OCI-LY1 (cell line): ENCODE measurements around the gene PGLYRP1.

ENCODE experiments used
- H2AFZ ChIP-seq: fragments of 200-600 bp; sonication (generic), shearing (Covaris generic); 2 replicates; pipeline ENCODE4 v1.6.0; 2014; ENCODE audit warnings: antibody characterized with exemption, mild to moderate bottlenecking, low read length
- H3F3A ChIP-seq: fragments of 200-600 bp; sonication (generic), shearing (Covaris generic); 2 replicates; pipeline ENCODE4 v1.6.0; 2014; ENCODE audit warnings: mild to moderate bottlenecking, antibody characterized with exemption, low read length, moderate library complexity; ENCODE audit not compliant: insufficient read depth
- H3K27ac ChIP-seq: fragments of 200-600 bp; sonication (generic); 2 replicates; pipeline ENCODE4 v1.5.1; 2014; ENCODE audit warnings: low read length, mixed run types, mild to moderate bottlenecking, low read depth; ENCODE audit not compliant: poor library complexity, severe bottlenecking
- H3K27me3 ChIP-seq: fragments of 200-600 bp; sonication (generic); 2 replicates; pipeline ENCODE4 v1.6.0; 2014; ENCODE audit warnings: antibody characterized with exemption, mild to moderate bottlenecking, low read length, moderate library complexity; ENCODE audit not compliant: insufficient read depth
- H3K36me3 ChIP-seq: fragments of 200-600 bp; sonication (generic); 2 replicates; pipeline ENCODE4 v1.6.1; 2014; ENCODE audit warnings: mild to moderate bottlenecking, antibody characterized with exemption, low read length, moderate library complexity, mixed read lengths; ENCODE audit not compliant: insufficient read depth
- H3K4me1 ChIP-seq: fragments of 200-600 bp; sonication (generic); 2 replicates; pipeline ENCODE4 v1.5.1; 2014; ENCODE audit warnings: mild to moderate bottlenecking, low read length, moderate library complexity; ENCODE audit not compliant: insufficient read depth, severe bottlenecking
- H3K4me2 ChIP-seq: fragments of 200-600 bp; sonication (generic), shearing (Covaris generic); 2 replicates; pipeline ENCODE4 v1.6.1; 2014; ENCODE audit warnings: low read length
- H3K4me3 ChIP-seq: fragments of 200-600 bp; sonication (generic); 2 replicates; pipeline ENCODE4 v1.5.1; 2014; ENCODE audit warnings: low read length, low read depth, mild to moderate bottlenecking, mixed read lengths; ENCODE audit not compliant: poor library complexity, severe bottlenecking
- H3K79me2 ChIP-seq: fragments of 200-600 bp; shearing (Covaris generic); 2 replicates; pipeline ENCODE4 v1.6.1; 2016; ENCODE audit warnings: mixed run types, low read length, mixed read lengths; ENCODE audit not compliant: insufficient read depth
- H3K9ac ChIP-seq: fragments of 200-600 bp; sonication (generic), shearing (Covaris generic); 2 replicates; pipeline ENCODE4 v1.6.1; 2014; ENCODE audit warnings: mild to moderate bottlenecking, low read length, mixed read lengths
- H3K9me2 ChIP-seq: fragments of 200-600 bp; sonication (generic), shearing (Covaris generic); 2 replicates; pipeline ENCODE4 v1.6.1; 2014; ENCODE audit warnings: low read depth, mild to moderate bottlenecking, low read length, mixed read lengths
- H3K9me3 ChIP-seq: fragments of 200-600 bp; shearing (Covaris generic); 2 replicates; pipeline ENCODE4 v1.6.1; 2014; ENCODE audit warnings: low read length, mixed read lengths
- H4K20me1 ChIP-seq: fragments of 200-600 bp; sonication (generic), shearing (Covaris generic); 2 replicates; pipeline ENCODE4 v1.6.0; 2016; ENCODE audit warnings: mild to moderate bottlenecking, low read length; ENCODE audit not compliant: insufficient read depth
- CTCF ChIP-seq: fragments of 200-600 bp; sonication (generic), shearing (Covaris generic); IDR thresholded peaks from 2 replicates; pipeline ENCODE4 v1.5.1; 2017; ENCODE audit warnings: mild to moderate bottlenecking, antibody characterized with exemption, low read length, moderate library complexity, mixed read lengths
- EZH2 ChIP-seq: fragments of 200-600 bp; sonication (generic), shearing (Covaris generic); IDR thresholded peaks from 2 replicates; pipeline ENCODE4 v1.8.0; 2017; ENCODE audit warnings: borderline replicate concordance, mixed run types, mild to moderate bottlenecking, antibody characterized with exemption, low read length, moderate library complexity, mixed read lengths

PGLYRP1 gene

GRCh38 chr19:46000491-46001246 is 22.2 kb downstream of the PGLYRP1 start:
- Histone ChIP-seq H3K9me2 (no peaks in the 10 kb centered on the region), H3K36me3 (peaks cover 18% of the 10 kb centered on the region), H3K9ac (peak overlapping the region; percentile 42; the same call in 1 of the 2 replicates), H3K4me3 (peak overlapping the region; percentile 63), H3F3A (no peaks in the 10 kb centered on the region), H2AFZ (no peak overlapping the region), H3K27ac (no peak overlapping the region), H3K4me1 (peaks cover 28% of the 10 kb centered on the region), H4K20me1 (no peaks in the 10 kb centered on the region), H3K27me3 (no peaks in the 10 kb centered on the region), H3K9me3 (no peaks in the 10 kb centered on the region), H3K79me2 (no peaks in the 10 kb centered on the region), H3K4me2 (peak overlapping the region; percentile 84)
- no peak for TF ChIP-seq CTCF
- TF ChIP-seq EZH2 = no peak

- H3K27ac ChIP-seq = no peak overlapping the region
- no peak overlapping the region for H2AFZ ChIP-seq
- H3K4me3 ChIP-seq = no peak overlapping the region
- H4K20me1 ChIP-seq = no peaks in the 10 kb centered on the region
- no peaks in the 10 kb centered on the region for H3F3A ChIP-seq
- H3K4me2 ChIP-seq = peak overlapping the region; percentile 5; the same call in 1 of the 2 replicates
- H3K9me3 ChIP-seq = no peaks in the 10 kb centered on the region
- peaks cover 29% of the 10 kb centered on the region for H3K4me1 ChIP-seq
- TF ChIP-seq CTCF (no peak), EZH2 (no peak)
- H3K9ac ChIP-seq = no peak overlapping the region
- H3K79me2 ChIP-seq = no peaks in the 10 kb centered on the region
- H3K27me3 ChIP-seq = no peaks in the 10 kb centered on the region
- peaks cover 14% of the 10 kb centered on the region for H3K36me3 ChIP-seq
- H3K9me2 ChIP-seq = no peaks in the 10 kb centered on the region
Observed at GRCh38 chr19:45999653-46000121, 23.2 kb downstream of the PGLYRP1 start.

GRCh38 chr19:45998834-45999233 is 24.0 kb downstream of the PGLYRP1 start:
- H3K4me1 ChIP-seq = peaks cover 34% of the 10 kb centered on the region
- no peaks in the 10 kb centered on the region for H3K9me2 ChIP-seq
- no peak overlapping the region for H3K4me3 ChIP-seq
- no peak for TF ChIP-seq EZH2
- no peak for TF ChIP-seq CTCF
- H4K20me1 ChIP-seq = no peaks in the 10 kb centered on the region
- H3K79me2 ChIP-seq = no peaks in the 10 kb centered on the region
- no peaks in the 10 kb centered on the region for H3K27me3 ChIP-seq
- no peak overlapping the region for H3K4me2 ChIP-seq
- H3K9me3 ChIP-seq = no peaks in the 10 kb centered on the region
- H3K36me3 ChIP-seq = peaks cover 14% of the 10 kb centered on the region
- no peaks in the 10 kb centered on the region for H3F3A ChIP-seq
- no peak overlapping the region for H2AFZ ChIP-seq
- no peak overlapping the region for H3K9ac ChIP-seq
- no peak overlapping the region for H3K27ac ChIP-seq
